ENCODE results near the gene OTX2.

The OTX2 gene

GRCh38 chr14:56817396-56817921 is 7.2 kb upstream of the OTX2 start:
- H3K27me3 ChIP-seq (ENCODE audit: insufficient read depth, insufficient read length) = peaks cover 66% of the 10 kb centered on the region

GRCh38 chr14:56816574-56817391 is 6.5 kb upstream of the OTX2 start:
- H3K4me3 ChIP-seq (ENCODE audit: insufficient read length, low read depth) = no peak overlapping the region
- no peaks in the 10 kb centered on the region for H3K9me3 ChIP-seq (ENCODE audit: insufficient read depth, low read length)
- no peak overlapping the region for H3K9ac ChIP-seq (ENCODE audit: insufficient read length, low read depth)
- no peak for TF ChIP-seq ZNF274 (IDR thresholded peaks at IDR 0.05; ENCODE audit: low read depth, low read length)
- no peak for TF ChIP-seq YY1 (IDR thresholded peaks at IDR 0.05; ENCODE audit: insufficient read depth, insufficient read length)
- TF ChIP-seq SUZ12 (IDR thresholded peaks at IDR 0.05; ENCODE audit: extremely low read depth, insufficient read depth, insufficient read length) = peak; percentile 70
- DNase-seq (ENCODE audit: low read depth, low spot score) = no peak
- H3K4me1 ChIP-seq (ENCODE audit: insufficient read depth, insufficient read length) = peaks cover 2% of the 10 kb centered on the region
- peaks cover 72% of the 10 kb centered on the region for H3K27me3 ChIP-seq (ENCODE audit: insufficient read depth, insufficient read length)
- no peaks in the 10 kb centered on the region for H3K36me3 ChIP-seq (ENCODE audit: insufficient read depth, insufficient read length, low read length)

More at GRCh38 chr14:56817396-56817921, 7.2 kb upstream of the OTX2 start:
- TF ChIP-seq SUZ12 (IDR thresholded peaks at IDR 0.05; ENCODE audit: extremely low read depth, insufficient read depth, insufficient read length) (no peak), ZNF274 (IDR thresholded peaks at IDR 0.05; ENCODE audit: low read depth, low read length) (no peak)
- DNase-seq (ENCODE audit: low read depth, low spot score) = no peak
- Histone ChIP-seq H3K4me1 (ENCODE audit: insufficient read depth, insufficient read length) (peaks cover under 1% of the 10 kb centered on the region), H3K36me3 (ENCODE audit: insufficient read depth, insufficient read length, low read length) (no peaks in the 10 kb centered on the region), H3K9me3 (ENCODE audit: insufficient read depth, low read length) (no peaks in the 10 kb centered on the region), H3K4me3 (ENCODE audit: insufficient read length, low read depth) (no peak overlapping the region), H3K9ac (ENCODE audit: insufficient read length, low read depth) (no peak overlapping the region)

- TF ChIP-seq YY1 (IDR thresholded peaks at IDR 0.05; ENCODE audit: insufficient read depth, insufficient read length) (no peak), SUZ12 (IDR thresholded peaks at IDR 0.05; ENCODE audit: extremely low read depth, insufficient read depth, insufficient read length) (no peak), ZNF274 (IDR thresholded peaks at IDR 0.05; ENCODE audit: low read depth, low read length) (no peak)
- H3K27me3 ChIP-seq (ENCODE audit: insufficient read depth, insufficient read length) = peaks cover 83% of the 10 kb centered on the region
- H3K36me3 ChIP-seq (ENCODE audit: insufficient read depth, insufficient read length, low read length) = no peaks in the 10 kb centered on the region
- no peaks in the 10 kb centered on the region for H3K9me3 ChIP-seq (ENCODE audit: insufficient read depth, low read length)
- no peak overlapping the region for H3K4me3 ChIP-seq (ENCODE audit: insufficient read length, low read depth)
- peaks cover 2% of the 10 kb centered on the region for H3K4me1 ChIP-seq (ENCODE audit: insufficient read depth, insufficient read length)
- no peak overlapping the region for H3K9ac ChIP-seq (ENCODE audit: insufficient read length, low read depth)
- DNase-seq (ENCODE audit: low read depth, low spot score) = no peak
Measured at GRCh38 chr14:56815745-56816144, 5.5 kb upstream of the OTX2 start.

- peaks cover 89% of the 10 kb centered on the region for H3K27me3 ChIP-seq (ENCODE audit: insufficient read depth, insufficient read length)
- TF ChIP-seq SUZ12 (IDR thresholded peaks at IDR 0.05; ENCODE audit: extremely low read depth, insufficient read depth, insufficient read length) (no peak), ZNF274 (IDR thresholded peaks at IDR 0.05; ENCODE audit: low read depth, low read length) (no peak), YY1 (IDR thresholded peaks at IDR 0.05; ENCODE audit: insufficient read depth, insufficient read length) (no peak)
- no peaks in the 10 kb centered on the region for H3K9me3 ChIP-seq (ENCODE audit: insufficient read depth, low read length)
- H3K4me1 ChIP-seq (ENCODE audit: insufficient read depth, insufficient read length) = peaks cover 2% of the 10 kb centered on the region
- H3K4me3 ChIP-seq (ENCODE audit: insufficient read length, low read depth) = no peak overlapping the region
- H3K36me3 ChIP-seq (ENCODE audit: insufficient read depth, insufficient read length, low read length) = no peaks in the 10 kb centered on the region
- H3K9ac ChIP-seq (ENCODE audit: insufficient read length, low read depth) = no peak overlapping the region
- no peak for DNase-seq (ENCODE audit: low read depth, low spot score)
Measured at GRCh38 chr14:56814969-56815700, 4.9 kb upstream of the OTX2 start.

- peaks cover 2% of the 10 kb centered on the region for H3K4me1 ChIP-seq (ENCODE audit: insufficient read depth, insufficient read length)
- H3K36me3 ChIP-seq (ENCODE audit: insufficient read depth, insufficient read length, low read length) = no peaks in the 10 kb centered on the region
- TF ChIP-seq SUZ12 (IDR thresholded peaks at IDR 0.05; ENCODE audit: extremely low read depth, insufficient read depth, insufficient read length) = peak; percentile 56
- no peak for TF ChIP-seq YY1 (IDR thresholded peaks at IDR 0.05; ENCODE audit: insufficient read depth, insufficient read length)
- no peaks in the 10 kb centered on the region for H3K9me3 ChIP-seq (ENCODE audit: insufficient read depth, low read length)
- peaks cover 95% of the 10 kb centered on the region for H3K27me3 ChIP-seq (ENCODE audit: insufficient read depth, insufficient read length)
- no peak overlapping the region for H3K9ac ChIP-seq (ENCODE audit: insufficient read length, low read depth)
- H3K4me3 ChIP-seq (ENCODE audit: insufficient read length, low read depth) = no peak overlapping the region
- DNase-seq (ENCODE audit: low read depth, low spot score) = no peak
Measured at GRCh38 chr14:56814519-56814959, 4.3 kb upstream of the OTX2 start.

GRCh38 chr14:56813143-56813551 is 2.9 kb upstream of the OTX2 start:
- no peak for TF ChIP-seq ZNF274 (IDR thresholded peaks at IDR 0.05; ENCODE audit: low read depth, low read length)
- no peak for TF ChIP-seq YY1 (IDR thresholded peaks at IDR 0.05; ENCODE audit: insufficient read depth, insufficient read length)
- TF ChIP-seq SUZ12 (IDR thresholded peaks at IDR 0.05; ENCODE audit: extremely low read depth, insufficient read depth, insufficient read length) = no peak
- Histone ChIP-seq H3K4me3 (ENCODE audit: insufficient read length, low read depth) (no peak overlapping the region), H3K4me1 (ENCODE audit: insufficient read depth, insufficient read length) (peaks cover 2% of the 10 kb centered on the region), H3K27me3 (ENCODE audit: insufficient read depth, insufficient read length) (peaks cover 100% of the 10 kb centered on the region), H3K9me3 (ENCODE audit: insufficient read depth, low read length) (no peaks in the 10 kb centered on the region), H3K36me3 (ENCODE audit: insufficient read depth, insufficient read length, low read length) (no peaks in the 10 kb centered on the region), H3K9ac (ENCODE audit: insufficient read length, low read depth) (no peak overlapping the region)
- no peak for DNase-seq (ENCODE audit: low read depth, low spot score)
